Measurements from ENCODE around the gene RASSF5.
"Not testable (repeated sequence)": the region's sequence is repeated elsewhere in the genome, so short reads cannot be mapped to it uniquely, and the experiment has no call there.

The RASSF5 gene

DNA sequence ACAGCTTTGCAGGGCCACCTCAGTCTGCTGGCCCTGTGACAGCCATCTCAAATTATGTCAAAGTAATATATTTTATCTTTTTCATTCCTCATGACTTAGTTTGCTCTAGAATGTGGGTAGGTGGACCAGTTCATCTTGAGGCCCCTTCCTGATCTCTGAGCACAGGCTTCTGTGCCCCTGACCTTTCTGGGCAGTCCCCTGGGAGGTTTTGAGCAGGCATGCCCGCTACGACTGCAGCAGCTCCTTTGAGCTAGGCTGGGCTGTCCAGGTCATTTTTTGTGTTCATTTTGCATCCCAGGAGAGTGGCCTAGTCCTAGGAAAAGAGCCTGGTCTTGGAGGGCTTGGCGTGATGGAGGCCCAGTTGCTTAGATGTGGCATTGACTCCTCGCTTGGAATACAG lies 62.2 kb downstream of the RASSF5 start:
- no peak for DNase-seq (ENCODE audit: low read depth in 2 of 2)

- no peak for DNase-seq (ENCODE audit: low read depth in 2 of 2)
Observed at GRCh38 chr1:206570529-206570928, 63.2 kb downstream of the RASSF5 start.

DNA sequence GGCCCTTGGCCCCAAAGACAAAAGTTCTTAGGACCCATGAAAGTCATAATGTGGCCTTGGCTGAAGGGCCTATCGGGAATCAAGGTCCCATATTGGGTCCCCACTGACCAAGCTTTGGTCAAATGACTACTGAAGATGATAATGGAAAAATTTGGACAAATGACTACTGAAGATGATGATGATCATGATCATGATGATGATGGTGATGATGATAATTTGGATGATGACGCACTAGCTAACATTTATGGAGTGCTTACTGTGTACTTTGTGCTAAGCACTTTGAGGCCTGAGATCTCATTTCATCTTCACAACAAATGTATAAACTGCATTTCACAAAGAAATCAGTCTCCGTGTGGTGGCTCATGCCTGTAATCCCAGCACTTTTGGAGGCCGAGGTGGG lies 65.5 kb downstream of the RASSF5 start:
- DNase-seq (ENCODE audit: low read depth in 2 of 2), result no peak

- no peak for DNase-seq (ENCODE audit: low read depth in 2 of 2)
Observed at GRCh38 chr1:206573319-206573718, 66.0 kb downstream of the RASSF5 start.

DNA sequence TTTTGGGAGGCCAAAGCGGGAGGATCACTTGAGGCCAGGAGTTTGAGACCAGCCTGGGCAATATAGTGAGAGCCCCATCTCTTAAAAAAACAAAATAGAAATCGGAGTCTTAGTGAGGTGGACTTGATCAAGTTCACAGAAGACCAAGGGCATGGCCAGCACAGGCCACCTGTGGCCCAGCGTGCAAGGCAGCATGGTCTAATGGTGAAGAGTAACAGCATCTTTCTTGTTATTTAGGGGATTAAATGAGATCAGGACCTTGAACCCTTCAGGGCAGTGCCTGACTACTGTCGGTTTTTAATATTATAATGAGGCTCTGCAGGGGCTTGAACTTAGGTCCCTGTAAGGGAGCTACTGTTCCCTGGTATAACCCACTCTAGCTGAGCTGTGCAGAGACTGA lies 66.4 kb downstream of the RASSF5 start:
- DNase-seq (ENCODE audit: low read depth in 2 of 2), result no peak

DNA sequence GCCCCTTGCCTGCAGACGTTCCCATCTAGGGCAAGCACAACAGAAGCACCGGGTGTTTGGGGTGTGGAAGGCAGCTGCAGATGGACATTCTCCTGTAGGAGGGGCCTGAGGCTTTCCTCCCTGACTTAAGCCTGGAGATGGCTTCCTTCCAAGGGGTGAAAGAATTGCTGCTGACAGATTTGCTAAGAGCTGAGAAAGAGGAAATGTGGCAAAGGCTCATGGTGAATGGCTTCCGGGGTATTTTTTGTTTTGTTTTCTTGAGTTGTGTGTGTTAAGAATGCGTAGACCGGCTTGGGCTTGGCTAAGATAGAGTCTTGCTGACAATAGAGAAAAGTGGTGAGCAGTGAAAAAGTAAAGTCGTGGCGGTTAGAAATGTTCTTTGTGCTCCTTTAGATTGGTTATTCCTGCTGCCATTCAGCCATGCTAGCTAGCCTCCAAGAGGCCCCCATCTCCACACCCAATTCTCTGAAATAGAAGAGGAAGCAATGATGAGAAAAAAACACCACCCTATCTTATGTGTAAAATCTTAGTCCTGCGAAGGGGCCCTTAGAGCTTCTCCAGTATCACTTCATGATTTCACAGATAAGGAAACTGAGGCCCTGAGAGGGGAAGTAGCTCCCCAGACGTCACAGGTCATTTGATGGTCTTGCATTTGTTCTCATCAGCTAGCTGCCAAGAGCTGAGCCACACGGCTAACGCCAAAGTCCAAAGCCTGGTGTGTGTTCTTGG lies 68.0 kb downstream of the RASSF5 start:
- no peak for DNase-seq (ENCODE audit: low read depth in 2 of 2)

DNA sequence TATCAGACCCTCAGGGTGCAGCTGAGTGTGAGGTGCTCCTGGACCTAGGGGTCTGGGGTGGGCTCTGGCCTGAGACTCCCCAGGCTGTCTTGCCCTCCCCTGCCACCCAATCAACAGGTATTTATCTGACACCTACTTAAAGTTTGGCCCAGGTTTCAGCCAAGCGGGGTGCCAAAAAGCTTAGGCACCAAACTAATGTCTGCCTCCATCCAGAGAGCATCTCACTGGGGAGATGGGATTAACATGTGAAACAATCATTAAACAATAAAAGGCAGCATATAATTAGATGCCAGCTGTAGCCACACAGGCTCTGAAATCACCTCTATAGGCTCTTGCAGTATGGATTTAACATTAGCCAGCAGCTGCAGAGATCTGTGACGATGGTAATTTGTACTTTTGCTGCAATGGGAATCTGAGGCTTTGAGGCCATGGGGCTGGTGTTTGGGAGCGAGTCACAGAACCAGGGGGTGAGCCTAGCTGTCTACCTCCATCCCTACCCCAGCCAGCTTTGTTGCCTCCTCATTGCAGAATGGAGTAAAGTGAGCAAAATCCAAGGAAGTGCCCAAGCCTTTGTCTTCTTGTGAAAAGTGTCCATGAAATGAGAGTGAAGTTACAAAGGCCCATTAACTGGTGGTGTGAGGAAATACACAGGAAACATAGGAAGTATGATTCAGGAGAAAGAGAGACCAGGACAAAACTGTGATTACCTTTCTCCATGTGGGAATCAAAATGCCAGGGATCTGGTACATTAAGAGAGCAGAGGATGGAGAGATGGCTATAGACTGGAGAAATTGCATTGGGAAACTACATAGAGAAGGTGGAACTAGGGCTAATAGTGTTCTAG lies 68.8 kb downstream of the RASSF5 start:
- no peak for DNase-seq (ENCODE audit: low read depth in 2 of 2)

DNA sequence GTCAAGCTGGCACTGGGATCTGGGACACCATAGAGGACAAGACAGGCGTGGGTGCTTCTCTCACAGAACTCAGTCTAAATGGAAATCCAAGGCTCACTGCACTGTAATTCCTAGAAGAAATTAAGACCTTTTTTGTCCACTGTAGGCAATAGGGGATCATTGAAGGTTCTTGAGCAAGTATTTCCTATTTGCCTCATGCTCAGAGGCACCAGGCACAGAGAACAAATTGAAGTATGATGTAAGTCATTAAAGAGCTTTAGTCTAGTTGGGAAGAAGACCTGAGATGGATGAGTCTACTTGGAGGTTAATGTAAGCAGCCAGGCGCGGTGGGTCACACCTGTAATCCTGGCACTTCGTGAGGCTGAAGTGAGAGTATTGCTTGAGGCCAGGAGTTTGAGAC lies 70.3 kb downstream of the RASSF5 start:
- DNase-seq (ENCODE audit: low read depth in 2 of 2), result no peak

GRCh38 chr1:206578068-206578977 lies 71.0 kb downstream of the RASSF5 start:
- DNase-seq (ENCODE audit: low read depth in 2 of 2), result no peak

DNA sequence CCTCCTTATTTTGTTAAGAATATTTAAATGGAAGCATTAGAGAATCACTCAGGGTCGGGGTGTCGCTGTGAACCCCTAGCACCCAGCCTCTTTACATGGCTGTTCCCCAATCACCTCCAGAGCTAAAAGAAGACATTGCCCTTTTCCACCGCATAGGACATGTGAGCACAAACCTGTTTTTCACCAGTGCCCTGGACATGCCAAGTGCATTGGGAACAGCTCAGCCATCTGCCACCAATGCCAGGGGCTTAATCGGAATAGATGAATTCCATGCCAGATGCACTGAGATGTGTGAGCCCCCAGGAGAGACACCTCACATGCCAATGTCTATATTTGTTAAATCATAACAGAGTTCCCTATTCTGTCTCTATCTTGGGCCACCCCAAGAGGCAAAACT lies 71.6 kb downstream of the RASSF5 start:
- no peak for DNase-seq (ENCODE audit: low read depth in 2 of 2)

GRCh38 chr1:206579747-206580437 lies 72.6 kb downstream of the RASSF5 start:
- peak; percentile 72 to 77 for DNase-seq (ENCODE audit: low read depth in 2 of 2)

DNA sequence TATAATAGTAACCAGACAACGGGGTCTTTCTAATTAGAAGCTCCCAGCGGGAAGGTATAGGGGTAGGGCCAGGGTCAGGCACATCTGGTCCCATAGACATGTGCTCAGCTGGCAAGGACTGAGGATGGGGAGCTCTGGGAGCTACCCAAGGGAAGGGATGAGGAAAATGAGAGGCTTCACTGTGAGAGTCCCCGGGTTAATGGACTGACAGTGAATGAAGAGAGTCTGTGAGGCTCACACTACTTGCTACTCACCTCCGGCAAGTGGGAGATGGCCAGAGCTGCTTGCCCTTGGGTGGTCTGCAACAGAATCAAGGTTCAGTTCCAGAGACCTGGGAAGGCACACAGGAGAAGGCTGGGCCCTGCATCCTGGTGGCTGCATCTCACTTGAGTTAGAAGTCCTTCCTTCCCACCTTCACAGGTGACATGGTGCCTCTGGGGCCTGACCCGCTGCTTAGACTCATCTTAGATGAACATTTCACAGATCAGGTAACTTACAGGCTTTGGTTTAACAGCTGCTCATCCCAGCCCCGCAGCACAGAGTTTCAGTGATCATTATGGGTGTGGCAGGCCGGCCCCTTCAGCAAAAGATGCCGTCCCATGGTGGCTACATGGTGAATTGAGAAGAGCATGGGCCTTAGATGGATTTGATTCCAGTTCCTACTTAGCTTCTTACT lies 73.2 kb downstream of the RASSF5 start:
- no peak for DNase-seq (ENCODE audit: low read depth in 2 of 2)

DNA sequence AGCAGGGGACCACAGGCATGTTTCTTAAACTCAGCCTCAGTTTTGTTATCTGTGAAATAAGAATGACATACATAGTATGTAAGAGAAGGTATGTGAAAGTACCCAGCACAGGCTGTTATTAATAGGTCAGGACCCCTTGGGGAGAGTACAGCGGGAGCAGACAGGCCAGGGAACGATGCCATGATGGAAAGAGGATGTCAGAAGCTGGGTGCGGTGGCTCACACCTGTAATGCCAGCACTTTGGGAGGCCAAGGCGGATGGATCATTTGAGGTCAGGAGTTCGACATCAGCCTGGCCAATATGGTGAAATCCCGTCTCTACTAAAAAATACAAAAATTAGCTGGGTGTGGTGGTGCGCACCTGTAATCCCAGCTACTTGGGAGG lies 73.8 kb downstream of the RASSF5 start:
- DNase-seq (ENCODE audit: low read depth in 2 of 2), result not testable (repeated sequence)

DNA sequence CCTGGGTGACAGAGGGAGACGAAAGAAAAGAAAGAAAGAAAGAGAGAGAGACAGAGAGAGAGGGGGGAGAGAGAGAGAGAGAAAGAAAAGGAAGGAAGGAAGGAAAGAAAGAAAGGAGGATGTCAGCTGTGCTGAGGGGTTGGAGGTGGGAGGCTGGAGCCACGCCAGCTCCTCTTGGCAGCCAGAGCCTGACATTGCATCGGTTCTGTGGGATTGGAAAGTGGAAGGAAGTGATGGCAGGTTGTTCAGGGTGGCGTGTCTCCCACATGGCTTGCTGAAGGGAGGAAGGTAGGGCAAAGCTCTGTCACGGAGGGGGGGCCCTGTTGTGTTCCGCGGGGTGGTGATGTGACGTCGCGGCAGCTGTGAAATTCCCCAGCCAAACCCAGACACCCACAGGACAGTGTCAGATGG lies 74.2 kb downstream of the RASSF5 start:
- DNase-seq (ENCODE audit: low read depth in 2 of 2), result peak; percentile 51 to 63

GRCh38 chr1:206582537-206582936 lies 75.2 kb downstream of the RASSF5 start:
- no peak for DNase-seq (ENCODE audit: low read depth in 2 of 2)

DNA sequence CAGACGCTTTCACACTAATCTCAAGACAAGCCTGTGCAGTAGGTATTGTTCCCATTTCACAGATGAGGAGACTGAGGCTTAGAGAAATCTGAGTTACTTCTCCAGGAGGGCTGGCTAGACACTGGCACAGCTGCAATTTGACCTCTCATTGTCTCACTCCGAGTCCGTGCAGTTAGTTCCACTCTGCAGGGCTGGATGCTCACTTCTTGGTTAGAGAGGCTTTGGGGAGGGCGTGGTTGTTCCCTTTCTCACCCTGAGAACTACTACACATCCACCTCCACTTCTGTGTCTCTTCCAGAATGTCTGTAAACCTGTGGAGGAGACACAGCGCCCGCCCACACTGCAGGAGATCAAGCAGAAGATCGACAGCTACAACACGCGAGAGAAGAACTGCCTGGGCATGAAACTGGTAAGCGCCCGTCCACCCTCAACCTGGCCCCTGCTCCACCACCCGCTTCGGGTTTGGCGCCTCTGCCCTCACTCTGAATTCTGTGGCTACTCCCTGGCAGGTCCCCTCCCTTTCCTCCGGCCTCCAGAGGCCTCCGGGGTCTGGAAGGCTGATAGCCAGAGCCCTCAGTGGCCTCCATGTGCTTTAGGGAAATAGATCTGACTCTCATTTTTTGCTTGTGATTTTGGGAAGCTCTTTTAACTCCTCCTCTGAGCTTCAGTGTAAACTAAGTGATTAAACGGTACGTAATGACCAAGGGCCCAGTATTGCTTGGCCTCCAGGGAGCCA lies 75.8 kb downstream of the RASSF5 start:
- no peak for DNase-seq (ENCODE audit: low read depth in 2 of 2)

DNA sequence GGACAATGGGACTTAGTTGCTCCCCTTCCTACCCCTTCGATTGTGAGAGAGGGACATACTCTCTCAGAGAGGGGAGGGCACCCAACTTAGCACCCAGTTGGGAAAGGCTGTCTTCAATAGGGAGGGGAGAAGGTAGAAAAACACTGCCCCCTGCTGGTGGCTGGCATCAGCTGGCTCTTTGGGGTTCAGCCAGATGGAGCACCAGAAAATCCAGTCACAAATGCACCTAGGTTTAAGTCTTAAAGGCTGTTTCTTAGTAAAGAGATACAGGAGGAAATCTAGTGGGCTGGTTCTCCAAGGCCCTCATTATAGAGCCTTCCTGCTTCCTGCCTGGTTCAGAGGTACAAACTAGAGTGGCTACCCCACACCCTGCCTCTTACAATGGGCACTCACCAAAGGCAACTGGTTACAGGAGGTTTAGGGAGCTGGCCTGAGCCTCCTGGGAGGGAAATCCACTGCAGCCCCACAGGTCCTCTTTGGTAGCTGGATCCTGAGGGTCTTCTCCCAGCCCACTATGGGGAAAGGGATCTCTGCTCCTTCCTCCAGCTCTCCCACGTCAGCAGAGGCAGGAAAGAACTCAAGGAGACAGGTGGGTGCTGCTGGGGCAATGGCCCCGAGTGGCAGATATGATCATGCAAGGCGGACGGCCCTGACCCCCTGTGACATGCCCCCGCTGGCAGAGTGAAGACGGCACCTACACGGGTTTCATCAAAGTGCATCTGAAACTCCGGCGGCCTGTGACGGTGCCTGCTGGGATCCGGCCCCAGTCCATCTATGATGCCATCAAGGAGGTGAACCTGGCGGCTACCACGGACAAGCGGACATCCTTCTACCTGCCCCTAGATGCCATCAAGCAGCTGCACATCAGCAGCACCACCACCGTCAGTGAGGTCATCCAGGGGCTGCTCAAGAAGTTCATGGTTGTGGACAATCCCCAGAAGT lies 76.6 kb downstream of the RASSF5 start:
- peak; percentile 73 to 85 for DNase-seq (ENCODE audit: low read depth in 2 of 2)

- no peak for DNase-seq (ENCODE audit: low read depth in 2 of 2)
Observed at GRCh38 chr1:206584683-206585082, 77.4 kb downstream of the RASSF5 start.
